EL (cell line): ENCODE results near the gene PSMC3.

Experiments
- DNase-seq: peaks from one replicate; pipeline ENCODE4 v3.0.0-alpha.2; 2016

PSMC3 gene

GRCh38 chr11:47442514-47442913, 16.3 kb upstream of the PSMC3 start:
- no peak for DNase-seq

GRCh38 chr11:47441421-47441820, 15.2 kb upstream of the PSMC3 start:
- DNase-seq, result no peak

DNA sequence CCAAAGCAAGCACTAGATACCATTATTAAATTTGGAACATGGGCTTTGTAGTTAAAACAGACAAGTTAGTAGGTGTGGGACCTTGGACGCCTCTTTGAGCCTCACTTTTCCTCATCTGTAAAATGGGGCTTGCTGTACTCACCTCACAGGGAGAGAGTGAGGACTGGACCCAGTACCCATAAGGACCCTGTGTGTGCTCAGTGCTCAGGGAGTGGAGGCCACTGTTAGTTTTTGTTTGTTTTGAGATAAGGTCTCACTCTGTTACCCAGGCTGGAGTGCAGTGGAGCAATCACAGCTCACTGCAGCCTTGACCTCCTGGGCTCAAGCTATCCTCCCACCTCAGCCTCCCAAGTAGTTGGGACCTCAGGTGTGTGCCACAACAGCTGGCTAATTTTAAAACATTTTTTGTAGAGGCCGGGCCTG, 13.8 kb upstream of the PSMC3 start:
- DNase-seq, result no peak

- no peak for DNase-seq
Observed at GRCh38 chr11:47438721-47439120, 12.5 kb upstream of the PSMC3 start.

DNA sequence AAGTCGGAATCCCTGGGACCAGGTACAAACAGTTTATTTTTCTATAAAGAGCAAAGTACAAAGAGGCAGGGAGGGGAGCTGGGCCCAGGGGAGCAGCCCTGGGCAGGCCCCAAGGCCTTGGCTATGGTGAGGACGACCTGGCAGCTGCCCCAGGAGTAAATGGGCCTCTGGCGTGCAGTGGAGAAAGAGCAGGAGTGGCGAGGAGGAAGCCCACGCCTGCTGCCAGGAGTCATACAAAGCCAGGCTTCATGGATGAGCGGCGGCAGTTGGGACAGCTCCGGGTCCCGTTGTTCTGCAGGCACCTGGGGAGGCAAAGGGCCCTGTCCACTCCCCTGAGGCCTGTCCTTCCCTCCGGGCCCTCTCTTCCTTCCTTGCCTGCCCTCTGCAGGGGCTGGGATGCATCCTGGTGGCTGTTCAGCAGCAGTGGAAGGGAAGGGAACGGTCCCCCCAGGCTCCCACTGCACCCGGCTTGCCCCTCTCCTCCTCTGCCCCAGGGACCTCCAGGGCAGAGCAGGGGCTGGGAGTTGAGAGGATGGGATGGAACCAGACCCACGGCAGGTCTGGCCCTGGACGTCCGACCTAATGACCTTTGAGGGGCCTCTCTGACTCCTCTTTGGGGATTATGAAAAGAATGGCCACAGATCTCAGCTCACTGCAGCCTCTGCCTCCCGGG, 11.6 kb upstream of the PSMC3 start:
- DNase-seq, result no peak

- DNase-seq, result no peak
Observed at GRCh38 chr11:47437218-47437745, 11.0 kb upstream of the PSMC3 start.

DNA sequence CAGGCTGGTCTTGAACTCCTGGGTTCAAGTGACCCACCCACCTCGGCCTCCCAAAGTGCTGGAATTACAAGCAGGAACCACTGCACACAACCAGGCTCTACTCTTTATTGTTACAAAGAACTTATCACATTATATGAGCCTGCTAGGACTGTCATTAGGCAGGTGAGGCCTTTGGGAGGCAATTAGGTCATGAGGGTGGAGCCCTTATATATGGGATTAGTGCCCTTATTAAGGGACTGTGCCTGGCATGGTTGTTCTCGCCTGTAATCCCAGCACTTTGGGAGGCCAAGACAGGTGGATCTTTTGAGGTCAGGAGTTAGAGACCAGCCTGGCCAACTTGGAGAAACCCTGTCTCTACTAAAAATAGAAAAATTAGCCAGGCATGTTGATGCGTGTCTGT, 10.5 kb upstream of the PSMC3 start:
- no peak for DNase-seq

- DNase-seq, result no peak
Observed at GRCh38 chr11:47435687-47436086, 9.4 kb upstream of the PSMC3 start.

GRCh38 chr11:47434011-47434786, 8.0 kb upstream of the PSMC3 start:
- peak; percentile 35 for DNase-seq

DNA sequence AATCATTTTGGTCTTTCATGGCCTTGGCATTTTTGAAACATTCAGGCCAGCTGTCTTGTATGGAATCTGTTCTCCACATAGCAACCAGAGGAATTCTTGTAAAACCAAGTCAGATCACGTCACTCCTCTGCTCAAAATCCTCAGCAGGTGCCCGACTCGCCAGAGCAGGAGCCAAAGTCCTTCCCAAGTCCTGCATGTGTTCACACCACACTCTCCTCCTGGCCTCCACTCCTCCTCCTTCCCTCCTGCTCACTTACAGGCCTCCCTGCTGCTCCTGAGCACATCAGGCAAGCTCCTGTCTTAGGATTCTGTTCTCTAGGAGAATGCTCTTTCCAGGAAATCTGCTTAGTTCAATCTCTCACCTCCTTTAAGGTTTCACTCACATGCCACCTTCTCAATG, 6.9 kb upstream of the PSMC3 start:
- DNase-seq, result no peak

DNA sequence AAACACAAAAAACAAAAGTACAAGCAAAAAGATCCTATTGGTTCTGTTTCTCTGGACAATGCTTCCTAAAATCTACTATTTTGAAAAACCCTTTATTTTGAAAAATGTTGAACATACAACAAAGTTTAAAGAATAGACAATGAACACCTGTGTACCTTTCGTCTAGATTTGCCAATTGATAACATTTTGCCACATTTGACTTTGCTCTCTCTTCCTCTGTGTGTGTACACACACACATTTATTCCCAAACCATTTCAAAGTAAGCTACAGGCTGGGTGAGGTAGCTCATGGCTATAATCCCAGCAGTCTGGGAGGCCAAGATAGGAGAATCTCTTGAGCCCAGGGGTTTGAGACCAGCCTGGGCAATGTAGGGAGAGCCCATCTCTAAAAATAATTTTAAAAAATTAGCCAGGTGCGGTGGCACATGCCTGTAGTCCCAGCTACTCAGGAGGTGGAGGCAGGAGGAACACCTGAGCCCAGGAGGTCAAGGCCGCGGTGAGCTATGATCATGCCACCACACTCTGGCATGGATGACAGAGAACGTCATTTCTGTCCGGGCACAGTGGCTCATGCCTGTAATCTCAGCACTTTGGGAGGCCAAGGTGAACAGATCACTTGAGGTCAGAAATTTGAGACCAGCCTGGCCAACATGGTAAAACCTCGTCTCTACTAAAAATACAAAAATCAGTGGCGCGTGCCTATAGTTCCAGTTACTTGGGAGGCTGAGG, 5.3 kb upstream of the PSMC3 start:
- no peak for DNase-seq

DNA sequence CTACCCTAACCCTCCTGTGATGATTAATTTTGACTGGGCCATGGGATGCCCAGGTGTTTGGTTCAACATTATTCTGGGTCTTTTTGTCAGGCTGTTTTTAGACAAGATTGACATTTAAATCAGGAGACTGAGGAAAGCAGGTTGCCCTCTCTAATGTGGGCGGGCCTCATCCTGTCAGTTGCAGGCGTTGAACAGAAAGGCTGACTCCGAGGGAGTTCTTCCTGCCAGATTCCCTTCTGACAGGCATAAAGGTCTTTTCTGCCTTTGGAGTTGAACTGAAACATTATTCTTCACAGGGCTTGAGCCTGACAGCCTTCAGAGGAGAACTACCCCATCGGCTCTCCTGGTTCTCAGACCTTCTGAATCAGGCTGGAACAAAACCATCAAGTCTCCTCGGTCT, 4.3 kb upstream of the PSMC3 start:
- DNase-seq, result no peak

- DNase-seq, result no peak
Observed at GRCh38 chr11:47425611-47426010, 628 bp downstream of the PSMC3 start.

- DNase-seq, result no peak
Observed at GRCh38 chr11:47418454-47419259, 7.6 kb downstream of the PSMC3 start.

GRCh38 chr11:47417712-47418111, 8.5 kb downstream of the PSMC3 start:
- no peak for DNase-seq

DNA sequence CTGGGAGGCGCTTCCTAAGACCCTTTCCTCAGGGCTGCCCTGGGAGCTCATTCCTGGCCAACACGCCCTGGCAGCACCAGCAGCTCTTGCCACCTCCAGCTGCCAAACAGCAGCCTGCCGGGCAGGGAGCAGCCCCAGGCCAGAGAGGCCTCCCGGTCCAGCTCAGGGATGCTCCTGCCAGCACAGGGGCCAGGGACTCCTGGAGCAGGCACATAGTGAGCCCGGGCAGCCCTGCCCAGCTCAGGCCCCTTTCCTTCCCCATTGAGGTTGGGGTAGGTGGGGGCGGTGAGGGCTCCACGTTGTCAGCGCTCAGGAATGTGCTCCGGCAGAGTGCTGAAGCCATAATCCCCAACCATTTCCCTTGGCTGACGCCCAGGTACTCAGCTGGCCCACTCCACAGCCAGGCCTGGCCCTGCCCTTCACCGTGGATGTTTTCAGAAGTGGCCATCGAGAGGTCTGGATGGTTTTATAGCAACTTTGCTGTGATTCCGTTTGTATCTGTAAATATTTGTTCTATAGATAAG, 10.2 kb downstream of the PSMC3 start:
- DNase-seq, result peak; percentile 98

- DNase-seq, result no peak
Observed at GRCh38 chr11:47415091-47415854, 11.0 kb downstream of the PSMC3 start.

DNA sequence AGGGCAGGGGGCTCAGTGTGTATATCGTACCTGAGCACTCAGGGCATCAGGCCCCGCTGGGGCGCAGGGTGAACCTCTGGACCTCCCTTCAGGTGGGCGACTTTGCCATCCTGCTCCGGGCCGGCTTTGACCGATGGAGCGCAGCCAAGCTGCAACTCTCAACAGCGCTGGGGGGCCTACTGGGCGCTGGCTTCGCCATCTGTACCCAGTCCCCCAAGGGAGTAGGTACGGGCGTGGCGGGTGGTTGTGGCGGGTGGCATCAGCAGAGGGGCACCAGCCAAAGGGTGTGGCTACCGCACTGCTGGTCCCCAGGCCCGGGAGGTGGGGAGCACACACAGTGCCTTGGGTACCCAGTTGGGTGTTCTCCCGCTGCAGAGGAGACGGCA, 11.6 kb downstream of the PSMC3 start:
- no peak for DNase-seq

DNA sequence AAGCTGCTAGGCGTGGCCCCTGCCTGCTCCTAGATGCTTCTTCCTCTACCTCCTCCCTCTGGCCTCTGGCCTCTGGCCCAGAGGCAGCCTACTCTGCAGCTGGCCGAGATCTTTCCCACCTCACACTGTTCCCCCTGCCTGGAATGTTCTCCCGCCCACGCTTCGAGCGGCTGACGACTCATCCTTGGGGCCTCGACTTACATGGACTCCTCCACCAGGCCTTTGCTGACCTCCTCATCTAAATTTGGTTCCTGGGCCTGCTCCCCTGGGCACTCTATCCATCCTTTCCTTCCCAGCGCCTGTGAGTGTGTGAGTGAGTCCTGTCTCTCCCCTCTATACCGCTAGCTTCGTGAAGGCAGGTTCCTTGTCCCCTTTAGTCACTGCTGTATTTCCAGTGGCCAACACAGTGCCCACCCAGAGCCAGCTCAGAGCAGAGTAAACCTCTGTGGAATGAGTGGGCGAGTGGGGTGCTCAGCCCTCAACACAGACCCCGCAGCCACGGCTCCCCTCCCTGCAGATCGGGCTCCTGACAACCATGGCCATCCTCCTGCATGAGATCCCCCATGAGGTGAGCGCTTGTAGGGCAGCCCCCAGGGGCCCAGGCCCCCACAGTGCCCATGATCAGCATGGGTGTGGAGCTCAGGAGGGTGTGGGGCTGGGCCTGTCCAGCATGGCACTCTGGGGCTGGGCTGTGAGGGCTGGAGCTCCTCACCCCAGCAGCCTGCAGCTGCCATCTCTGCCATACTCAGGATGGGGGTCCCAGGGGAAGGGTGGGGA, 12.1 kb downstream of the PSMC3 start:
- DNase-seq, result peak; percentile 82

DNA sequence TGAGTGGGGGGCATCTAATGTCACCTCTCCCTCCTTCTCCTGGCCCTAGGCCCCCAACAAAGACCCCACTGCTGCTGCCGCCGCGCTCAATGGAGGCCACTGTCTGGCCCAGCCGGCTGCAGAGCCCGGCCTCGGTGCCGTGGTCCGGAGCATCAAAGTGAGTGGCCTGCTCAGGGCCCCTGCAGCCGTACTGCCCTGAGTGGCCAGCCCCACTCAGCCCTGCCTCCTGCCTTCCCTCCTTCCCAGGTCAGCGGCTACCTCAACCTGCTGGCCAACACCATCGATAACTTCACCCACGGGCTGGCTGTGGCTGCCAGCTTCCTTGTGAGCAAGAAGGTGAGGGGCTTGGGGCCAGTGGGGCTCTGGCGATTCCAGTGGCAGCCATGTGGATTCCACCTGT, 12.9 kb downstream of the PSMC3 start:
- DNase-seq, result no peak
